ENCODE measurements around the gene CACNA2D1. TPM values are rescaled to one million over a fixed set of nuclear protein-coding genes. Genes with fewer than 3 reads are reported as not detected.

The CACNA2D1 gene
- total RNA-seq, 1 experiment from 2014 or later = 0.27 TPM

- ChIA-PET RAD21 (ENCODE audit: low non-redundant PET in 1 of 2, low total read pairs in 2 of 2, uncharacterized antibody in 2 of 2, unreplicated experiment in 2 of 2) (no interaction called here), POLR2A (no interaction called here), CTCF (no interaction called here)
- intact Hi-C loops (cut with micrococcal nuclease) = no loop called here
- H2AFZ ChIP-seq (ENCODE audit: low read depth, low read length, poor library complexity, severe bottlenecking) = no peak overlapping the region
- no peaks in the 10 kb centered on the region for H3K9me2 ChIP-seq (ENCODE audit: insufficient read depth)
- BruUV-seq (replicated peaks) = no TSS peak
- no peaks in the 10 kb centered on the region for H4K20me1 ChIP-seq (ENCODE audit: insufficient read depth)
- no peaks in the 10 kb centered on the region for H3K4me1 ChIP-seq (ENCODE audit: control insufficient read depth in 1 of 2, insufficient read depth in 2 of 2, low read length in 2 of 2)
- TF ChIP-seq YY1 (IDR thresholded peaks at IDR 0.05; ENCODE audit: extremely low read depth, insufficient replicate concordance, low read depth, low read length) (no peak), SP1 (IDR thresholded peaks at IDR 0.05; ENCODE audit: low read depth) (no peak), CBX3 (IDR thresholded peaks at IDR 0.05; ENCODE audit: low read depth) (no peak), ATF3 (IDR thresholded peaks at IDR 0.05) (no peak), RAD21 (IDR thresholded peaks at IDR 0.05; ENCODE audit: low read depth) (no peak), FOSL1 (IDR thresholded peaks at IDR 0.05; ENCODE audit: low read depth) (no peak), CTCF (IDR thresholded peaks at IDR 0.05 in 2 of 3, conservative IDR thresholded peaks at IDR 0.05 in 1 of 3; ENCODE audit: borderline replicate concordance in 1 of 3, insufficient read depth in 1 of 3, low read depth in 2 of 3, low read length in 2 of 3) (no peak), CEBPB (IDR thresholded peaks at IDR 0.05; ENCODE audit: low read depth) (no peak), SIN3A (IDR thresholded peaks at IDR 0.05; ENCODE audit: low read depth) (no peak), MAX (IDR thresholded peaks at IDR 0.05) (no peak), EGR1 (IDR thresholded peaks at IDR 0.05; ENCODE audit: low read depth) (no peak), ZNF274 (IDR thresholded peaks at IDR 0.05; ENCODE audit: low read depth, low read length) (no peak), ZBTB33 (IDR thresholded peaks at IDR 0.05; ENCODE audit: extremely low read depth, insufficient replicate concordance, low read length) (no peak), SRF (IDR thresholded peaks at IDR 0.05; ENCODE audit: low read depth) (no peak)
- H3K36me3 ChIP-seq (ENCODE audit: control insufficient read depth in 1 of 2, insufficient read depth in 2 of 2, low read length in 2 of 2) = no peaks in the 10 kb centered on the region
- H3K9ac ChIP-seq (ENCODE audit: low read length) = no peak overlapping the region
- no peak overlapping the region for H3K27ac ChIP-seq (ENCODE audit: low read depth, low read length)
- H3K4me3 ChIP-seq (replicated peaks in 1 of 2; ENCODE audit: low read depth in 1 of 2, low read length in 2 of 2) = no peak overlapping the region
- no peaks in the 10 kb centered on the region for H3K9me3 ChIP-seq (ENCODE audit: control insufficient read depth in 1 of 2, insufficient read depth in 1 of 2, low read depth in 1 of 2, low read length in 2 of 2)
- H3K79me2 ChIP-seq (ENCODE audit: insufficient read depth, low read length) = no peaks in the 10 kb centered on the region
- H3K27me3 ChIP-seq (ENCODE audit: insufficient read depth, low read length) = no peaks in the 10 kb centered on the region
- DNase-seq (ENCODE audit: low read depth, low spot score) (no peak), ATAC-seq (no peak)
- no peak overlapping the region for H3K4me2 ChIP-seq (ENCODE audit: low read length)
Measured at GRCh38 chr7:82270870-82271269, 172.7 kb downstream of the CACNA2D1 start.

All from HCT116 (cell line).